ENCODE results near the gene MYH14.
"Not testable (repeated sequence)": the region's sequence is repeated elsewhere in the genome, so short reads cannot be mapped to it uniquely, and the experiment has no call there.

The MYH14 gene

GRCh38 chr19:50340331-50340730, 136.9 kb downstream of the MYH14 start:
- Histone ChIP-seq H3K27me3 (replicated peaks; ENCODE audit: control insufficient read depth, insufficient read depth, low read length) (no peaks in the 10 kb centered on the region), H3K4me3 (replicated peaks; ENCODE audit: low read depth, low read length) (peak overlapping the region; percentile 12; the same call in 1 of the 2 replicates), H3K36me3 (ENCODE audit: control insufficient read depth, insufficient read depth, low read length) (peaks cover 13% of the 10 kb centered on the region)
- no peak for DNase-seq (ENCODE audit: extremely low read depth, insufficient read length)
- no peak for TF ChIP-seq CTCF (IDR thresholded peaks at IDR 0.05; ENCODE audit: insufficient read depth, low read length, poor library complexity, severe bottlenecking)

GRCh38 chr19:50341091-50341564, 137.7 kb downstream of the MYH14 start:
- no peaks in the 10 kb centered on the region for H3K27me3 ChIP-seq (replicated peaks; ENCODE audit: control insufficient read depth, insufficient read depth, low read length)
- DNase-seq (ENCODE audit: extremely low read depth, insufficient read length), result peak; percentile 80
- TF ChIP-seq CTCF (IDR thresholded peaks at IDR 0.05; ENCODE audit: insufficient read depth, low read length, poor library complexity, severe bottlenecking), result no peak
- H3K4me3 ChIP-seq (replicated peaks; ENCODE audit: low read depth, low read length), result peak overlapping the region; percentile 50
- H3K36me3 ChIP-seq (ENCODE audit: control insufficient read depth, insufficient read depth, low read length), result peaks cover 13% of the 10 kb centered on the region

- no peak for TF ChIP-seq CTCF (IDR thresholded peaks at IDR 0.05; ENCODE audit: insufficient read depth, low read length, poor library complexity, severe bottlenecking)
- Histone ChIP-seq H3K27me3 (replicated peaks; ENCODE audit: control insufficient read depth, insufficient read depth, low read length) (no peaks in the 10 kb centered on the region), H3K36me3 (ENCODE audit: control insufficient read depth, insufficient read depth, low read length) (no peaks in the 10 kb centered on the region), H3K4me3 (replicated peaks; ENCODE audit: low read depth, low read length) (peak overlapping the region; percentile 77)
- peak; percentile 90 for DNase-seq (ENCODE audit: extremely low read depth, insufficient read length)
These were observed 141.4 kb downstream of the MYH14 start for GRCh38 chr19:50344661-50345318.

- not testable (repeated sequence) for H3K4me3 ChIP-seq (replicated peaks; ENCODE audit: low read depth, low read length); DNase-seq (ENCODE audit: extremely low read depth, insufficient read length); H3K36me3 ChIP-seq (ENCODE audit: control insufficient read depth, insufficient read depth, low read length); H3K27me3 ChIP-seq (replicated peaks; ENCODE audit: control insufficient read depth, insufficient read depth, low read length)
These were observed 143.7 kb downstream of the MYH14 start for GRCh38 chr19:50347089-50347581.

- no peaks in the 10 kb centered on the region for H3K27me3 ChIP-seq (replicated peaks; ENCODE audit: control insufficient read depth, insufficient read depth, low read length)
- TF ChIP-seq CTCF (IDR thresholded peaks at IDR 0.05; ENCODE audit: insufficient read depth, low read length, poor library complexity, severe bottlenecking), result peak; percentile 14
- H3K36me3 ChIP-seq (ENCODE audit: control insufficient read depth, insufficient read depth, low read length), result no peaks in the 10 kb centered on the region
- no peak overlapping the region for H3K4me3 ChIP-seq (replicated peaks; ENCODE audit: low read depth, low read length)
- no peak for DNase-seq (ENCODE audit: extremely low read depth, insufficient read length)
These were observed 146.0 kb downstream of the MYH14 start for GRCh38 chr19:50349277-50350057.

GRCh38 chr19:50352242-50352641, 148.8 kb downstream of the MYH14 start:
- H3K27me3 ChIP-seq (replicated peaks; ENCODE audit: control insufficient read depth, insufficient read depth, low read length), result no peaks in the 10 kb centered on the region
- no peak for DNase-seq (ENCODE audit: extremely low read depth, insufficient read length)
- no peaks in the 10 kb centered on the region for H3K36me3 ChIP-seq (ENCODE audit: control insufficient read depth, insufficient read depth, low read length)
- TF ChIP-seq CTCF (IDR thresholded peaks at IDR 0.05; ENCODE audit: insufficient read depth, low read length, poor library complexity, severe bottlenecking), result no peak
- H3K4me3 ChIP-seq (replicated peaks; ENCODE audit: low read depth, low read length), result no peak overlapping the region

GRCh38 chr19:50353487-50353880, 150.1 kb downstream of the MYH14 start:
- not testable (repeated sequence) for H3K36me3 ChIP-seq (ENCODE audit: control insufficient read depth, insufficient read depth, low read length); H3K27me3 ChIP-seq (replicated peaks; ENCODE audit: control insufficient read depth, insufficient read depth, low read length); H3K4me3 ChIP-seq (replicated peaks; ENCODE audit: low read depth, low read length); DNase-seq (ENCODE audit: extremely low read depth, insufficient read length)
